Endothelial cell of umbilical vein (primary cell): ENCODE data around the gene EMC7.

ENCODE experiments used
- GATA2 ChIP-seq: IDR thresholded peaks from 2 replicates; pipeline ENCODE4 v1.7.0; 2011; ENCODE audit warnings: low read depth, mild to moderate bottlenecking, moderate library complexity, mixed read lengths, low read length; ENCODE audit not compliant: insufficient read length, insufficient read depth
- POLR2A ChIP-seq: IDR thresholded peaks from 2 replicates; pipeline ENCODE4 v1.6.1; 2012; ENCODE audit warnings: low read depth, mild to moderate bottlenecking, control low read depth, low read length
- POLR2AphosphoS5 ChIP-seq: IDR thresholded peaks from 2 replicates; pipeline ENCODE4 v1.6.1; 2012; ENCODE audit warnings: low read depth, mild to moderate bottlenecking, control low read depth, low read length, moderate library complexity; ENCODE audit not compliant: insufficient read depth
- TF ChIP-seq, protein P1 (sequence below), 2 donors: IDR thresholded peaks; 1 replicate in 1 of 2; 2 replicates in 1 of 2; pipeline ENCODE4 v1.5.1; 2011; ENCODE audit warnings: low read length in 2 of 2, mild to moderate bottlenecking in 2 of 2, moderate library complexity in 2 of 2, control low read depth in 1 of 2, inconsistent platforms in 1 of 2, low read depth in 1 of 2; ENCODE audit not compliant: insufficient read depth in 1 of 2; ENCODE audit errors: extremely low read depth in 1 of 2

GRCh38 chr15:34084086-34084485 lies 17.6 kb downstream of the EMC7 start:
- TF ChIP-seq, protein P1, sequence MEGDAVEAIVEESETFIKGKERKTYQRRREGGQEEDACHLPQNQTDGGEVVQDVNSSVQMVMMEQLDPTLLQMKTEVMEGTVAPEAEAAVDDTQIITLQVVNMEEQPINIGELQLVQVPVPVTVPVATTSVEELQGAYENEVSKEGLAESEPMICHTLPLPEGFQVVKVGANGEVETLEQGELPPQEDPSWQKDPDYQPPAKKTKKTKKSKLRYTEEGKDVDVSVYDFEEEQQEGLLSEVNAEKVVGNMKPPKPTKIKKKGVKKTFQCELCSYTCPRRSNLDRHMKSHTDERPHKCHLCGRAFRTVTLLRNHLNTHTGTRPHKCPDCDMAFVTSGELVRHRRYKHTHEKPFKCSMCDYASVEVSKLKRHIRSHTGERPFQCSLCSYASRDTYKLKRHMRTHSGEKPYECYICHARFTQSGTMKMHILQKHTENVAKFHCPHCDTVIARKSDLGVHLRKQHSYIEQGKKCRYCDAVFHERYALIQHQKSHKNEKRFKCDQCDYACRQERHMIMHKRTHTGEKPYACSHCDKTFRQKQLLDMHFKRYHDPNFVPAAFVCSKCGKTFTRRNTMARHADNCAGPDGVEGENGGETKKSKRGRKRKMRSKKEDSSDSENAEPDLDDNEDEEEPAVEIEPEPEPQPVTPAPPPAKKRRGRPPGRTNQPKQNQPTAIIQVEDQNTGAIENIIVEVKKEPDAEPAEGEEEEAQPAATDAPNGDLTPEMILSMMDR (IDR thresholded peaks at IDR 0.05; ENCODE audit: extremely low read depth in 1 of 2, insufficient read depth in 1 of 2, low read depth in 1 of 2, low read length in 2 of 2) = no peak
- TF ChIP-seq POLR2AphosphoS5 (no peak), GATA2 (no peak), POLR2A (no peak)
